IMR-90 (cell line): ENCODE measurements around the gene UBASH3B. TPM values are rescaled to one million over a fixed set of nuclear protein-coding genes. Genes with fewer than 3 reads are reported as not detected.

Experiments used
- ATAC-seq: fragments of 200-7000 bp; cut with Tn5 transposase; 2 replicates; pipeline ENCODE4 v1.9.1; 2020; ENCODE audit warnings: low read depth, mild to moderate bottlenecking, moderate library complexity
- BruUV-seq: library from RNA; stranded (reverse); fragments of 400-500 nt; replicated peaks from 2 replicates; lab custom pipeline; 2021; lab: Mats Ljungman, UMichigan
- CTCF ChIA-PET: fragments of 300-600 bp; formaldehyde crosslinking; extraction: SDS; loops from one replicate; lab custom pipeline; 2021; ENCODE audit warnings: antibody characterized with exemption; lab: Yijun Ruan, JAX
- POLR2A ChIA-PET: fragments of 300-600 bp; sonication (Branson Sonifier 250); formaldehyde crosslinking; loops from one replicate; lab custom pipeline; 2022; ENCODE audit warnings: antibody characterized with exemption; ENCODE audit not compliant: unreplicated experiment; lab: Charles Lee
- DNase-seq: peaks from one replicate; pipeline ENCODE4 v3.0.0; 2013
- H2AFZ ChIP-seq: replicated peaks from 2 replicates; pipeline ENCODE3; 2013; ENCODE audit warnings: low read length, mild to moderate bottlenecking; ENCODE audit not compliant: poor library complexity
- H2AK5ac ChIP-seq: 2 replicates; pipeline ENCODE4 v1.6.1; 2013; ENCODE audit warnings: low read depth, low read length, inconsistent platforms
- H2AK9ac ChIP-seq: replicated peaks from 2 replicates; pipeline ENCODE3; 2013; ENCODE audit warnings: mild to moderate bottlenecking, low read depth, low read length, moderate library complexity; ENCODE audit not compliant: poor library complexity
- H2BK120ac ChIP-seq: 2 replicates; pipeline ENCODE4 v1.6.1; 2013; ENCODE audit warnings: low read depth, low read length, inconsistent platforms
- H2BK15ac ChIP-seq: 3 replicates; pipeline ENCODE4 v1.6.1; 2013; ENCODE audit warnings: low read depth, low read length, inconsistent platforms
- H2BK20ac ChIP-seq: 2 replicates; pipeline ENCODE4 v1.6.1; 2013; ENCODE audit warnings: low read depth, mild to moderate bottlenecking, inconsistent platforms, low read length, moderate library complexity
- H2BK5ac ChIP-seq: 2 replicates; pipeline ENCODE4 v1.6.1; 2013; ENCODE audit warnings: mild to moderate bottlenecking, low read depth, low read length, inconsistent platforms; ENCODE audit not compliant: poor library complexity, severe bottlenecking
- H3K14ac ChIP-seq: replicated peaks from 2 replicates; pipeline ENCODE4 v1.6.1; 2013; ENCODE audit warnings: low read depth, low read length, inconsistent platforms
- H3K18ac ChIP-seq: 2 replicates; pipeline ENCODE4 v1.6.1; 2013; ENCODE audit warnings: low read depth, low read length, control low read depth
- H3K23ac ChIP-seq: 2 replicates; pipeline ENCODE4 v1.6.1; 2013; ENCODE audit warnings: low read depth, low read length, inconsistent platforms
- H3K27ac ChIP-seq: 2 replicates; pipeline ENCODE4 v1.5.1; 2013; ENCODE audit warnings: mild to moderate bottlenecking, control low read depth, low read length; ENCODE audit not compliant: insufficient read depth
- H3K27me3 ChIP-seq: 2 replicates; pipeline ENCODE4 v1.6.1; 2013; ENCODE audit warnings: low read length; ENCODE audit not compliant: control insufficient read depth, insufficient read depth
- H3K36me3 ChIP-seq: 2 replicates; pipeline ENCODE4 v1.6.1; 2013; ENCODE audit warnings: low read length, mixed read lengths; ENCODE audit not compliant: control insufficient read depth, insufficient read depth
- H3K4ac ChIP-seq: 2 replicates; pipeline ENCODE4 v1.6.1; 2013; ENCODE audit warnings: low read depth, low read length, inconsistent platforms
- H3K4me1 ChIP-seq: 2 replicates; pipeline ENCODE4 v1.6.1; 2013; ENCODE audit warnings: low read length, mixed read lengths; ENCODE audit not compliant: control insufficient read depth, insufficient read depth
- H3K4me2 ChIP-seq: 2 replicates; pipeline ENCODE4 v1.6.1; 2013; ENCODE audit warnings: low read depth, mild to moderate bottlenecking, control low read depth, low read length, moderate library complexity
- H3K4me3 ChIP-seq: 2 replicates; pipeline ENCODE4 v1.5.1; 2013; ENCODE audit warnings: low read depth, mild to moderate bottlenecking, control low read depth, low read length, moderate library complexity; ENCODE audit not compliant: insufficient read depth
- H3K56ac ChIP-seq: 2 replicates; pipeline ENCODE4 v1.6.1; 2013; ENCODE audit warnings: low read length, inconsistent platforms; ENCODE audit not compliant: insufficient read depth; ENCODE audit errors: extremely low read depth
- H3K79me1 ChIP-seq, 2 experiments: 2 replicates each; pipeline ENCODE4 v1.6.1; 2013; ENCODE audit warnings: low read length in 2 of 2, inconsistent platforms in 1 of 2, low read depth in 1 of 2
- H3K9ac ChIP-seq: 2 replicates; pipeline ENCODE4 v1.6.1; 2013; ENCODE audit warnings: low read depth, low read length, control low read depth
- H3K9me1 ChIP-seq: 2 replicates; pipeline ENCODE4 v1.6.1; 2013; ENCODE audit warnings: low read length, inconsistent platforms; ENCODE audit not compliant: insufficient read depth
- H3K9me3 ChIP-seq: 2 replicates; pipeline ENCODE4 v1.6.1; 2013; ENCODE audit warnings: low read length; ENCODE audit not compliant: control insufficient read depth, insufficient read depth
- H4K20me1 ChIP-seq: 2 replicates; pipeline ENCODE4 v1.6.1; 2013; ENCODE audit warnings: low read length, inconsistent platforms; ENCODE audit not compliant: insufficient read depth
- H4K5ac ChIP-seq: 2 replicates; pipeline ENCODE4 v1.6.1; 2013; ENCODE audit warnings: mild to moderate bottlenecking, low read depth, low read length, control low read depth
- H4K8ac ChIP-seq, 2 experiments: 2 replicates each; pipeline ENCODE4 v1.6.1; 2013; ENCODE audit warnings: low read depth in 2 of 2, low read length in 2 of 2, control low read depth in 1 of 2, inconsistent platforms in 1 of 2
- H4K91ac ChIP-seq: 2 replicates; pipeline ENCODE4 v1.6.1; 2013; ENCODE audit warnings: low read depth, low read length, inconsistent platforms; ENCODE audit not compliant: insufficient read depth
- MAZ ChIP-seq: IDR thresholded peaks from 2 replicates; pipeline ENCODE4 v1.6.1; 2012; ENCODE audit warnings: low read depth, mild to moderate bottlenecking, low read length, improper control_type of control experiment, moderate library complexity, borderline replicate concordance
- RCOR1 ChIP-seq: IDR thresholded peaks from 2 replicates; pipeline ENCODE4 v1.6.1; 2012; ENCODE audit warnings: mild to moderate bottlenecking, low read length, improper control_type of control experiment; ENCODE audit not compliant: insufficient replicate concordance
- WGBS, 2 experiments: methylation state at CpG; one replicate each; pipeline versions ENCODE4 v1.1.5 to v1.1.7; 2013; ENCODE audit warnings: missing lambda C conversion rate in 2 of 2; ENCODE audit not compliant: insufficient read length in 1 of 2; ENCODE audit errors: extremely low coverage in 2 of 2; 5-methylcytosine and 5-hydroxymethylcytosine counted together
- dilution Hi-C: fragments of 300-500 bp; cut with HindIII; formaldehyde crosslinking; loops from one replicate; pipeline ENCODE4 v1.14.3; 2018; ENCODE audit warnings: low sequenced_read_pairs; ENCODE audit not compliant: unreplicated experiment
- in situ Hi-C: fragments of 300-500 bp; cut with MboI; formaldehyde crosslinking; loops from 3 replicates; pipeline ENCODE4 v1.14.3; 2019; ENCODE audit warnings: low sequenced_read_pairs, inconsistent platforms, mixed read lengths
- intact Hi-C: fragments of 100-400 bp; cut with micrococcal nuclease; formaldehyde crosslinking; loops from 2 replicates; pipeline ENCODE4 v1.10.0; 2022
- polyA plus RNA-seq, 3 experiments: library from polyadenylated mRNA; depleted of rRNA; stranded (reverse); fragments of >200 nt; gene quantifications; 2 replicates each; pipeline ENCODE4 v1.2.3, GENCODE V29; 2012; ENCODE audit warnings: low replicate concordance in 1 of 3
- total RNA-seq: library from RNA; depleted of rRNA; stranded (reverse); fragments of >200 nt; gene quantifications from 2 replicates; pipeline ENCODE4 v1.2.3, GENCODE V29; 2012

The UBASH3B gene
- total and polyA plus RNA-seq, 2 of the 4 experiments (the other 2 are of a cell fraction) = 27.2 to 48.0 TPM

DNA sequence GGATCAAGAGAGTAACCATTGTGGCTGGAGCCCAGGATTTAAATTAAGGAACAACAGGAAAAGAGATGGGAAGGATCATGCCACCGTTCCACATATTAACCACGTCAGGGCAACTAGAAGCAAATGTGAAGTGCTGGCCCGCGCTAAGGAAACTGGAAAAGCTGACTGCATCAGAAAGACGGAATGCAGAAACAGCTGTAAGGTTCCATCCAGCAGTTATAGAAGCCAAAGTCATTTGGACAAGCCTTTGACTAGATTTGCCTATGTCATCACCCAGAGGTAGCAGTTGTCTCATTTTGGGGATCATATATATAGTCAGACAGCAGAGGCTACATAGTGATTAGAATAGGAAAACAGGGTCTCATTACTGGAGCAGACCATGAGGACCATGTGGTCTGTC lies 139.8 kb downstream of the UBASH3B start:
- Histone ChIP-seq H2AK9ac (no peak overlapping the region), H2BK5ac (no peak overlapping the region), H3K4me3 (no peak overlapping the region), H3K36me3 (peaks cover 23% of the 10 kb centered on the region), H3K56ac (no peak overlapping the region), H3K9ac (no peak overlapping the region), H2AK5ac (no peak overlapping the region), H4K8ac (no peak overlapping the region), H2BK120ac (no peak overlapping the region), H4K20me1 (no peaks in the 10 kb centered on the region), H3K4ac (no peak overlapping the region), H3K18ac (no peak overlapping the region), H2BK15ac (no peak overlapping the region), H2BK20ac (no peak overlapping the region), H3K27ac (no peak overlapping the region), H3K79me1 (peaks cover 3 to 9% of the 10 kb centered on the region in 2 experiments; a peak in 3 of 4 replicates), H3K4me2 (no peak overlapping the region), H3K23ac (no peak overlapping the region), H3K9me1 (peaks cover 3% of the 10 kb centered on the region; the same call in 1 of the 2 replicates), H3K14ac (no peak overlapping the region), H3K4me1 (peaks cover 7% of the 10 kb centered on the region), H4K5ac (no peak overlapping the region), H4K91ac (no peak overlapping the region), H3K9me3 (no peaks in the 10 kb centered on the region), H2AFZ (no peak overlapping the region), H3K27me3 (no peaks in the 10 kb centered on the region)
- DNase-seq = no peak
- no peak for TF ChIP-seq MAZ
- TF ChIP-seq RCOR1 = no peak
- ATAC-seq = no peak
- in situ Hi-C loops (loop anchor here (5.0 kb wide), 1 partner anchor 57 kb away; no protein-coding TSS in a partner anchor), intact Hi-C loops (no loop called here), dilution Hi-C loops (no loop called here)
- 69% methylated on average over 5 of the region's 5 CpGs; no CpG with 5 or more reads in 1 of the 2 experiments for WGBS, 2 experiments
- CTCF ChIA-PET = interaction anchor here (1.6 to 1.7 kb wide), 2 partner anchors 13 to 166 kb away, joined by 7 to 8 read pairs; no protein-coding TSS in a partner anchor
- no TSS peak for BruUV-seq
- POLR2A ChIA-PET = no interaction called here
